CD4-positive, CD25-positive, alpha-beta regulatory T cell (primary cell): Measurements from ENCODE around the gene PPP2R1B. TPM values are rescaled to one million over a fixed set of nuclear protein-coding genes. Genes with fewer than 3 reads are reported as not detected.

Source experiments
- polyA plus RNA-seq, 4 donors: library from polyadenylated mRNA; unstranded; fragments of 300-500 nt; fragmentation: Illumina TruSeq; gene quantifications; one replicate each; pipeline ENCODE4 v1.2.3, GENCODE V29; 2021
- total RNA-seq: library from RNA; stranded (reverse); gene quantifications from one replicate; pipeline ENCODE4 v1.2.3, GENCODE V29; 2022

PPP2R1B gene
- total and polyA plus RNA-seq, 5 donors from 2014 or later = 16.5 to 45.9 (median 23.5) TPM

Other genes starting within 250 kb of the PPP2R1B start
- gene LAYN, start 225.7 kb downstream of the PPP2R1B start, total RNA-seq = 15.8 TPM
- gene LAYN, start 225.7 kb downstream of the PPP2R1B start, polyA plus RNA-seq = 10 to 100 TPM in 2 of 4 donors, 1 to 10 TPM in 2; 6.2 to 17.9 (median 10.1) TPM
- gene SIK2, start 163.9 kb downstream of the PPP2R1B start, total RNA-seq = 8.7 TPM
- under 1 TPM; 0.05 to 0.23 (median 0.14) TPM for gene SIK2, start 163.9 kb downstream of the PPP2R1B start, polyA plus RNA-seq
- 30.6 TPM for gene ALG9, start 105.2 kb upstream of the PPP2R1B start, total RNA-seq
- gene ALG9, start 105.2 kb upstream of the PPP2R1B start, polyA plus RNA-seq = 10 to 100 TPM; 13.9 to 18.4 (median 15.4) TPM
- 2.7 TPM for gene FDXACB1, start 112.8 kb upstream of the PPP2R1B start, total RNA-seq
- gene FDXACB1, start 112.8 kb upstream of the PPP2R1B start, polyA plus RNA-seq = 1 to 10 TPM; 5.0 to 8.3 (median 6.1) TPM
- 8.3 TPM for gene CFAP68, start 113.2 kb upstream of the PPP2R1B start, total RNA-seq
- 10 to 100 TPM; 24.6 to 44.6 (median 27.4) TPM for gene CFAP68, start 113.2 kb upstream of the PPP2R1B start, polyA plus RNA-seq
- gene CRYAB, start 145.4 kb upstream of the PPP2R1B start, total RNA-seq = not detected
- not detected for gene CRYAB, start 145.4 kb upstream of the PPP2R1B start, polyA plus RNA-seq
- not detected for gene HSPB2, start 146.3 kb upstream of the PPP2R1B start, total RNA-seq
- not detected for gene HSPB2, start 146.3 kb upstream of the PPP2R1B start, polyA plus RNA-seq
- gene C11orf52, start 152.5 kb upstream of the PPP2R1B start, total RNA-seq = not detected
- gene C11orf52, start 152.5 kb upstream of the PPP2R1B start, polyA plus RNA-seq = under 1 TPM in 1 of 4 donors, not detected in 3; 0.41 TPM
- 3.9 TPM for gene DIXDC1, start 171.0 kb upstream of the PPP2R1B start, total RNA-seq
- 1 to 10 TPM in 3 of 4 donors, under 1 TPM in 1; 0.78 to 1.5 (median 1.3) TPM for gene DIXDC1, start 171.0 kb upstream of the PPP2R1B start, polyA plus RNA-seq